Suprapubic skin (tissue), 4 donors: Measurements from ENCODE around the gene SLC29A2. TPM values are rescaled to one million over a fixed set of nuclear protein-coding genes. Genes with fewer than 3 reads are reported as not detected.

Source experiments
- DNase-seq, 2 donors: peaks; one replicate each; pipeline ENCODE4 v3.0.0-alpha.2; 2019; ENCODE audit warnings: low spot score in 2 of 2
- H3K27ac ChIP-seq: fragments of 200-600 bp; sonication (generic); one replicate; pipeline ENCODE4 v1.5.1; 2019
- H3K27me3 ChIP-seq: fragments of 200-600 bp; sonication (generic); one replicate; pipeline ENCODE4 v1.5.1; 2019
- H3K36me3 ChIP-seq: fragments of 200-600 bp; sonication (generic); one replicate; pipeline ENCODE4 v1.5.1; 2019
- H3K4me1 ChIP-seq: fragments of 200-600 bp; sonication (generic); one replicate; pipeline ENCODE4 v1.5.1; 2019
- H3K4me3 ChIP-seq: fragments of 200-600 bp; sonication (generic); one replicate; pipeline ENCODE4 v1.5.1; 2019; ENCODE audit warnings: mild to moderate bottlenecking
- H3K9me3 ChIP-seq: fragments of 200-600 bp; sonication (generic); one replicate; pipeline ENCODE4 v1.5.1; 2019
- CTCF ChIP-seq, 2 donors: fragments of 200-600 bp in 1 of 2; fragments of 450-650 bp in 1 of 2; sonication (generic) in 1 of 2; IDR thresholded peaks; one replicate each; pipeline ENCODE4 v1.5.1; 2016 to 2019; ENCODE audit warnings: antibody characterized with exemption in 2 of 2, mild to moderate bottlenecking in 1 of 2, moderate library complexity in 1 of 2
- EP300 ChIP-seq: sonication (generic); formaldehyde crosslinking; IDR thresholded peaks from one replicate; pipeline ENCODE4 v1.6.1; 2017; ENCODE audit warnings: antibody characterized with exemption
- POLR2A ChIP-seq, 2 donors: fragments of 450-650 bp; IDR thresholded peaks; one replicate each; pipeline ENCODE4 v1.6.1; 2017; ENCODE audit warnings: antibody characterized with exemption in 2 of 2, mild to moderate bottlenecking in 2 of 2, moderate library complexity in 2 of 2
- POLR2AphosphoS5 ChIP-seq, 3 donors: sonication (generic); formaldehyde crosslinking; IDR thresholded peaks; one replicate each; pipeline ENCODE4 v1.6.1; 2017; ENCODE audit warnings: antibody characterized with exemption in 3 of 3
- WGBS: methylation state at CpG from one replicate; pipeline ENCODE4 v1.1.5; 2018; 5-methylcytosine and 5-hydroxymethylcytosine counted together
- total RNA-seq, 4 donors: library from RNA; depleted of rRNA; stranded (reverse); fragments of >200 nt; gene quantifications; one replicate each; pipeline ENCODE4 v1.1.0, GENCODE V29; 2016

Gene SLC29A2
- total RNA-seq, 4 donors from 2014 or later: 2.2 to 4.7 (median 3.9) TPM

- Histone ChIP-seq H3K4me3 (no peak overlapping the region), H3K36me3 (peaks cover 46% of the 10 kb centered on the region), H3K9me3 (no peaks in the 10 kb centered on the region), H3K27ac (peak overlapping the region; percentile 90), H3K4me1 (peaks cover 64% of the 10 kb centered on the region), H3K27me3 (no peaks in the 10 kb centered on the region)
- DNase-seq: no peak
- 71% methylated on average over 6 of the region's 17 CpGs for WGBS
- TF ChIP-seq POLR2AphosphoS5 (IDR thresholded peaks at IDR 0.05) (no peak), POLR2A (IDR thresholded peaks at IDR 0.05) (no peak)
These were observed 33.0 kb downstream of the SLC29A2 start for GRCh38 chr11:66338276-66339161.

- peaks cover 62% of the 10 kb centered on the region for H3K4me1 ChIP-seq
- H3K4me3 ChIP-seq: peak overlapping the region; percentile 71
- no peak for DNase-seq
- H3K27me3 ChIP-seq: no peaks in the 10 kb centered on the region
- peak overlapping the region; percentile 90 for H3K27ac ChIP-seq
- no peaks in the 10 kb centered on the region for H3K9me3 ChIP-seq
- TF ChIP-seq POLR2A (IDR thresholded peaks at IDR 0.05) (no peak), CTCF (IDR thresholded peaks at IDR 0.05) (no peak), POLR2AphosphoS5 (IDR thresholded peaks at IDR 0.05) (no peak), EP300 (no peak)
- H3K36me3 ChIP-seq: peaks cover 58% of the 10 kb centered on the region
- WGBS: 51% methylated on average over 5 of the region's 18 CpGs
These were observed 34.3 kb downstream of the SLC29A2 start for GRCh38 chr11:66337103-66337899.

- DNase-seq: peak in 1 of 2 donors; percentile 79
- no peaks in the 10 kb centered on the region for H3K9me3 ChIP-seq
- peaks cover 62% of the 10 kb centered on the region for H3K4me1 ChIP-seq
- H3K4me3 ChIP-seq: peak within 1 kb of the TSS; percentile 71
- WGBS: 3% methylated on average over 13 of the region's 22 CpGs
- H3K27ac ChIP-seq: peak within 1 kb of the TSS; percentile 90
- peak in 1 of 2 donors; percentile 20 for TF ChIP-seq POLR2A (IDR thresholded peaks at IDR 0.05)
- TF ChIP-seq POLR2AphosphoS5 (IDR thresholded peaks at IDR 0.05): peak in 1 of 3 donors; percentile 26
- TF ChIP-seq CTCF (IDR thresholded peaks at IDR 0.05): no peak
- TF ChIP-seq EP300: no peak
- no peaks in the 10 kb centered on the region for H3K27me3 ChIP-seq
- H3K36me3 ChIP-seq: peaks cover 60% of the 10 kb centered on the region
These were observed 35.1 kb downstream of the SLC29A2 start, which contains the start of gene RIN1 for GRCh38 chr11:66336234-66337102. RIN1 (minus strand) TSS chr11:66336434; CDS start chr11:66336402, 32 bp downstream.

GRCh38 chr11:66335531-66336233 is 35.9 kb downstream of the SLC29A2 start:
- Histone ChIP-seq H3K36me3 (peaks cover 53% of the 10 kb centered on the region), H3K27ac (peak overlapping the region; percentile 90), H3K4me1 (peaks cover 62% of the 10 kb centered on the region), H3K4me3 (peak overlapping the region; percentile 71), H3K9me3 (no peaks in the 10 kb centered on the region), H3K27me3 (no peaks in the 10 kb centered on the region)
- DNase-seq: peak in 1 of 2 donors; percentile 70
- WGBS: 4% methylated on average over 11 of the region's 35 CpGs
- TF ChIP-seq CTCF (IDR thresholded peaks at IDR 0.05) (no peak), POLR2AphosphoS5 (IDR thresholded peaks at IDR 0.05) (no peak)
